Endothelial cell of umbilical vein (primary cell): ENCODE results near the gene ADAM17. TPM values are rescaled to one million over a fixed set of nuclear protein-coding genes. Genes with fewer than 3 reads are reported as not detected.
"Not testable (repeated sequence)": the region's sequence is repeated elsewhere in the genome, so short reads cannot be mapped to it uniquely, and the experiment has no call there.

Source experiments
- BruUV-seq: library from RNA; stranded (reverse); fragments of 400-500 nt; replicated peaks from 2 replicates; lab custom pipeline; 2021; lab: Mats Ljungman, UMichigan
- CTCF ChIA-PET: fragments of 300-600, 350-600 bp; sonication (Branson Sonifier 250); formaldehyde crosslinking; loops from one replicate; lab custom pipeline; 2021; ENCODE audit warnings: antibody characterized with exemption, inconsistent platforms; lab: Charles Lee
- POLR2A ChIA-PET: fragments of 300-600, 350-600 bp; sonication (Branson Sonifier 250); formaldehyde crosslinking; loops from one replicate; lab custom pipeline; 2021; ENCODE audit warnings: antibody characterized with exemption, inconsistent platforms; lab: Charles Lee
- DNase-seq: peaks from one replicate; pipeline ENCODE4 v3.0.0-alpha.2; 2011; ENCODE audit warnings: low read depth, low spot score
- FAIRE-seq: peaks from 2 replicates; lab custom pipeline; 2011; peaks lifted over from hg19 to GRCh38; lab: Jason Lieb, UNC
- H2AFZ ChIP-seq: 2 replicates; pipeline ENCODE4 v1.6.0; 2012; ENCODE audit warnings: low read depth, low read length, control low read depth, inconsistent platforms
- H3K27ac ChIP-seq: 2 replicates; pipeline ENCODE4 v1.5.1; 2011; ENCODE audit warnings: low read depth, mild to moderate bottlenecking, control low read depth, low read length, moderate library complexity; ENCODE audit not compliant: insufficient read depth
- H3K27me3 ChIP-seq, 2 experiments: 2 replicates each; pipeline versions ENCODE4 v1.6.0 to v1.6.1; 2011; ENCODE audit warnings: low read length in 2 of 2, mixed read lengths in 1 of 2; ENCODE audit not compliant: control insufficient read depth in 2 of 2, insufficient read depth in 2 of 2
- H3K36me3 ChIP-seq, 2 experiments: 2 replicates in 1 of 2; 3 replicates in 1 of 2; pipeline ENCODE4 v1.5.1; 2011; ENCODE audit warnings: low read length in 2 of 2, mild to moderate bottlenecking in 1 of 2, moderate library complexity in 1 of 2; ENCODE audit not compliant: control insufficient read depth in 2 of 2, insufficient read depth in 2 of 2; ENCODE audit errors: extremely low read depth in 1 of 2
- H3K4me1 ChIP-seq: 3 replicates; pipeline ENCODE4 v1.5.1; 2011; ENCODE audit warnings: mild to moderate bottlenecking, low read length; ENCODE audit not compliant: control insufficient read depth, insufficient read depth; ENCODE audit errors: extremely low read depth
- H3K4me2 ChIP-seq: 2 replicates; pipeline ENCODE4 v1.6.1; 2011; ENCODE audit warnings: low read length, control low read depth, mixed read lengths; ENCODE audit not compliant: insufficient read depth
- H3K4me3 ChIP-seq, 3 experiments: fragments of 200-600 bp in 1 of 3; sonication (generic), shearing (Covaris generic) in 1 of 3; replicated peaks in 1 of 3; 2 replicates each; pipeline ENCODE4 v1.5.1; 2011 to 2016; ENCODE audit warnings: control low read depth in 3 of 3, low read length in 3 of 3, mild to moderate bottlenecking in 2 of 3, inconsistent platforms in 1 of 3, low read depth in 1 of 3, moderate library complexity in 1 of 3; ENCODE audit not compliant: insufficient read depth in 1 of 3
- H3K79me2 ChIP-seq: 2 replicates; pipeline ENCODE4 v1.6.0; 2012; ENCODE audit warnings: low read length, inconsistent platforms; ENCODE audit not compliant: control insufficient read depth, insufficient read depth
- H3K9ac ChIP-seq: replicated peaks from 2 replicates; pipeline ENCODE3; 2011; ENCODE audit warnings: low read length, control low read depth; ENCODE audit not compliant: insufficient read depth; ENCODE audit errors: extremely low read depth
- H3K9me1 ChIP-seq: replicated peaks from 3 replicates; pipeline ENCODE4 v1.6.0; 2011; ENCODE audit warnings: mild to moderate bottlenecking, low read length; ENCODE audit not compliant: control insufficient read depth, insufficient read depth; ENCODE audit errors: extremely low read depth
- H3K9me3 ChIP-seq: replicated peaks from 2 replicates; pipeline ENCODE4 v1.5.1; 2012; ENCODE audit warnings: low read length, inconsistent platforms; ENCODE audit not compliant: control insufficient read depth, insufficient read depth
- H4K20me1 ChIP-seq: replicated peaks from 2 replicates; pipeline ENCODE3; 2011; ENCODE audit warnings: mild to moderate bottlenecking, low read length; ENCODE audit not compliant: control insufficient read depth, insufficient read depth; ENCODE audit errors: extremely low read depth
- GATA2 ChIP-seq: IDR thresholded peaks from 2 replicates; pipeline ENCODE4 v1.7.0; 2011; ENCODE audit warnings: low read depth, mild to moderate bottlenecking, moderate library complexity, mixed read lengths, low read length; ENCODE audit not compliant: insufficient read length, insufficient read depth
- POLR2A ChIP-seq: IDR thresholded peaks from 2 replicates; pipeline ENCODE4 v1.6.1; 2012; ENCODE audit warnings: low read depth, mild to moderate bottlenecking, control low read depth, low read length
- dilution Hi-C: fragments of 300-500 bp; cut with MboI; formaldehyde crosslinking; loops from one replicate; pipeline ENCODE4 v1.15.0; 2019; ENCODE audit warnings: low sequenced_read_pairs; ENCODE audit not compliant: extremely low pct_ligation_motif_present
- intact Hi-C: fragments of 100-400 bp; cut with micrococcal nuclease; formaldehyde crosslinking; loops from one replicate; pipeline ENCODE4 v1.10.0; 2022
- polyA plus RNA-seq, 4 experiments: library from polyadenylated mRNA; depleted of rRNA in 3 of 4; stranded (reverse) in 3 of 4; unstranded in 1 of 4; fragments of >200 nt; gene quantifications; 2 replicates each; pipeline versions ENCODE4 v1.2.1 to v1.2.3, GENCODE V29; 2011 to 2012; ENCODE audit warnings: missing spikeins in 1 of 4
- total RNA-seq: library from RNA; stranded (reverse); gene quantifications from 2 replicates; pipeline ENCODE4 v1.2.3, GENCODE V29; 2021

The ADAM17 gene
- total and polyA plus RNA-seq, 2 donors (not counting 3 experiments of a cell fraction or from before 2014, with no cell fraction given), result 10.6 to 57.1 TPM

- H3K36me3 ChIP-seq, result peaks cover 3 to 8% of the 10 kb centered on the region in 2 experiments
- ChIA-PET CTCF (interaction anchor here (0.6 to 2.8 kb wide), 6 partner anchors 8 to 318 kb away, joined by 3 to 10 read pairs (median 3); no protein-coding TSS in a partner anchor), POLR2A (interaction anchor here (0.7 kb wide), 3 partner anchors 139 to 887 kb away, joined by 3 to 6 read pairs (median 4); no protein-coding TSS in a partner anchor)
- H3K9me3 ChIP-seq, result peaks cover 2% of the 10 kb centered on the region
- H3K9ac ChIP-seq, result no peak overlapping the region
- no TSS peak for BruUV-seq
- H3K4me2 ChIP-seq, result no peak overlapping the region
- peaks cover 98% of the 10 kb centered on the region for H3K79me2 ChIP-seq
- intact Hi-C loops (no loop called here), dilution Hi-C loops (no loop called here)
- no peak for FAIRE-seq
- no peak overlapping the region for H3K4me3 ChIP-seq
- no peaks in the 10 kb centered on the region for H3K27me3 ChIP-seq
- no peaks in the 10 kb centered on the region for H3K9me1 ChIP-seq
- H2AFZ ChIP-seq, result no peak overlapping the region
- H3K27ac ChIP-seq, result no peak overlapping the region
- no peaks in the 10 kb centered on the region for H3K4me1 ChIP-seq
- H4K20me1 ChIP-seq, result peaks cover 9% of the 10 kb centered on the region
- TF ChIP-seq POLR2A (no peak), GATA2 (no peak)
- DNase-seq, result no peak
These were observed 40.1 kb upstream of the ADAM17 start for GRCh38 chr2:9595746-9596145.

DNA sequence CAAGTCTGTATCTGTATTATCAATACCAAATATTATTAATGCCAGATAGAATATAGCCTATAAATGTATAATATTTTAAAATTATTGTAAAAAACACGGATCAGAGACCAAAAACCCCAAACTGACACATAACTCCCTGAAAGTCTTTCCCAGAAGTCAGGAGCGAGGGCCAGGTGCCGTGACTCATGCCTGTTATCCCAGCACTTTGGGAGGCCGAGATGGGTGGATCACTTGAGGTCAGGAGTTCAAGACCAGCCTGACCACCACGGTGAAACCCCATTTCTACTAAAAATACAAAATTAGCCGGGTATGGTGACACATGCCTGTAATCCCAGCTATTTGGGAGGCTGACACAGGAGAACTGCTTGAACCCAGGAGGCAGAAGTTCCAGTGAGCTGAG is 39.6 kb upstream of the ADAM17 start:
- dilution Hi-C loops, H3K4me1 ChIP-seq, H3K9ac ChIP-seq, DNase-seq, FAIRE-seq, H4K20me1 ChIP-seq, H3K4me3 ChIP-seq, H3K9me3 ChIP-seq, intact Hi-C loops, H3K9me1 ChIP-seq, H2AFZ ChIP-seq, H3K27me3 ChIP-seq, BruUV-seq, H3K36me3 ChIP-seq, H3K27ac ChIP-seq, H3K4me2 ChIP-seq: not testable (repeated sequence)
- CTCF ChIA-PET, result interaction anchor here (0.6 to 2.8 kb wide), 6 partner anchors 13 to 317 kb away, joined by 3 to 10 read pairs (median 3); no protein-coding TSS in a partner anchor
- H3K79me2 ChIP-seq, result peaks cover 97% of the 10 kb centered on the region
- POLR2A ChIA-PET, result interaction anchor here (0.7 kb wide), 3 partner anchors 139 to 888 kb away, joined by 3 to 6 read pairs (median 4); no protein-coding TSS in a partner anchor
